GM19351 (cell line): ENCODE data around the gene CBLN3.
A peak's percentile ranks its signal among the peaks of the same experiment; 100 is the strongest.

Experiments
- ATAC-seq: cut with Tn5 transposase; IDR thresholded peaks from one replicate; pipeline ENCODE4 v1.9.1; 2021; ENCODE audit warnings: mild to moderate bottlenecking, moderate library complexity; ENCODE audit not compliant: unreplicated experiment

The CBLN3 gene

GRCh38 chr14:24439830-24440605 is 10.6 kb upstream of the CBLN3 start:
- ATAC-seq, result no peak

GRCh38 chr14:24439257-24439656 is 9.8 kb upstream of the CBLN3 start:
- no peak for ATAC-seq

DNA sequence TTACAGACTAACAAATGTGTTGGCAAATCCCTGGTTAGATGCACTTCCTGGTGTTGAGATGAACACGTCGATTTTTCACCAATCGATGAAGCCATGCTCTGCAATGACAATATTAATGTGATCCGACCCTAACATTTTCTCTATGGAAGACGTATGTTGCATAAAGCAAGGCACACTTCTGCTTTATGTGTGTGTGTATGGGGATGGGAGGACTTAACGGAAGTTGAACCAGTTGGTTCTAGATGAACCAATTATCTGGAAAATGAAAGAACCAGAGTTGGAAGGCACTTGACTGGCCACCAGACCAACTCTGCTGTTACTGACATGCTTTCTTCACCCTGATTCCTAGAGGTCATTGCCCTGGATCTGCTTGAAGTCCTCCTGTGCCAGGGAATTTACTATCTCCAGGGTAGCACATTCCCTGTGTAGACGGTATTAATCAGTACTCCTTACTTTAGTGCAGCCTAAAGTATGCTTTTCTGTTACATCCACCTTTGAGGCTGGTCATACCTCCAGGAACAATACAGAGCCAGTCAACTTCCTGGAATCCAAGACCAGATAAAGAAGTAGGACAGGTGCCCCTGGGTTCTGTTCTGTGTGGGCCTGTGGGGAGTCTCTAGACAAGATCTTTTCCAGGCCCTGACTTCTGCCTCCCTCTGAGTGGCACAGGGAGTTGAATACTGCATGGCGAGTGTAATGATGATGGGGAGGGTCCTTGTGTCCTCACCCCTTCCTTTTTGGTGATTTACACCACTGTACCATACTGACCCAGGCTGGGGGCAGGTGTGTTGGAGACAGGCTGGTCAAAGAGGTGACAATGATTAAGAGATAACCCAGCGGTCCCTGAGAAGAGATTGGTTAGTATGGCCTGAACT is 9.0 kb upstream of the CBLN3 start:
- ATAC-seq, result no peak

DNA sequence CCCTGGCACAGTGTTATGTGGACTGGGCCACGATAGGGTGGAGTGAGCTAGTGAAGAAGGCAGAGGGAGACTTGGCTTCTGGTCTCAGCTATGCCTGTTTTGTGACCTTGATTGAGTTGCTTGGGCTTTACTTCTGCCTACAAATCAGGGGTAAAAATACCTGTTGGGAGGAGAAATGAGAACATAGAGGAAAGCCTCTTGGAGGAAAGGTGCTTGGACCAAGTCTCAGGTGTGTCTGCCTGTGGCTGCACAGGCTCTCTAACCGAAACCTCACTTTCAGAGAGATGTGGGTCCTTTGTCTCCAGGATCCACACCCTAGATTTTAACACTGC is 8.2 kb upstream of the CBLN3 start:
- ATAC-seq, result no peak

GRCh38 chr14:24437020-24437735 is 7.7 kb upstream of the CBLN3 start:
- ATAC-seq, result no peak

GRCh38 chr14:24436355-24437019 is 7.0 kb upstream of the CBLN3 start:
- peak; percentile 47 for ATAC-seq

DNA sequence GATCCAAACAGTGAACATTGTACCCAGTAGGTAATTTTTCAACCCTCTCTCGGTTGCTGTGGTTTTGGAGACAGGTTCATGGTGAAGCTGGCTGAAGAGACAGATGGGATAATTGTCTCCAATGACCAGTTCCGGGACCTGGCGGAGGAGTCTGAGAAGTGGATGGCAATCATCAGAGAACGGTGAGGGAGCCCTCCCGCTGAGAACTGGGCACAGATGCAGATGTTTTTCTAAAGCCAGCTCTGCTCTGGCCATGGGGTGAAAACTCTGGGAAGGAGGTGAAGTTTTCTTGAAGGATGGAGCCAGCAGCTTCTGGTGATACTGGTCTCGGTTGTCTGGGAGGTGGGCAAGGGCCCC is 6.5 kb upstream of the CBLN3 start:
- no peak for ATAC-seq

DNA sequence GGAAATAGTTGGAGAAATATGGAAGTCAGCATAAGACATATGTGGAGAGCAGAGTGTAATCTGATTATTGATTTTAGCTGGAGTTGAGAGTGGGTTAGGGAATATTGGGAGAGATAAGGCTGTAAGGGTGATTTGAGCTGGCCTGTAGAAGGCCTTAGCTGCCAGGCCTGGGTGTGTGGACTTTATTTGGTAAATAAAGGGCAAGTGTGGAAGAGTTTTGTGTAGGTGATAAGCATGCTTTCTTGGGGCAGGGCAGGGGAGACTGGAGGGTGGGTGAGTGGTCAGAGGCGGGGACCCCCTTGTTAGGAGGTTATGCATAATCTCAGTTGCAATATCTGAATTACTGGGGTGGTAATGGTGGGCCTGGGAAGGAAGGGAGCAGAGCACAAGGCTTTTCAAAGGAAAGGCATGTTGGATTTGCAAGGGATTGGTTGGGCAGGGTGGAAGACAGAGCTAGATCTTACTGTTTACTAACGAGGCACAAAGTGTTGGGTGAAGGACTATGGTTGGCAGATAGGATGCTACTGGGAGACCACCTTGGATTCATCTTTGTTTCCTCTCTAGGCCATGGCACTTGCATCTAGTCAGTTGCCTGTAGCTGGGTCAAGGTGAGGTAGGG is 5.8 kb upstream of the CBLN3 start:
- no peak for ATAC-seq

DNA sequence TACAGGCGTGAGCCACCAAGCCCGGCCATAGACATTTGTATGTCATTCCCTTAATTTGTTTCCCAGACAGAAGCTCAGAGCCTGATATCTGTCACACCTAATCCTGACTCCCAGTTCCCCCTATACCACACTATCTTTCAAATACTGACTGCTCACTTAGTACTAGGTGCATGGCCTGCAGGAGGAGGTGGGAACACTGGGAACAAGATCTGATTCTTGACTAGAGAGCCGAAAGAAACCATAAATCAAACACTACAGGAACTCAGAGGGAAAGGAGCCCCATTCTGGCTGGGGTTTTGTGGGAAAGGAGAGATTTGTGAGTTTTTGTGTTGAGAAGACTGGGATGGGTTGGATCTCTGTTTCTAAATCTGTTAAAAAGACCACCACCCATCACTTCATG is 5.2 kb upstream of the CBLN3 start:
- ATAC-seq, result no peak

GRCh38 chr14:24434036-24434435 is 4.6 kb upstream of the CBLN3 start:
- no peak for ATAC-seq

GRCh38 chr14:24432259-24433131 is 3.0 kb upstream of the CBLN3 start:
- no peak for ATAC-seq

DNA sequence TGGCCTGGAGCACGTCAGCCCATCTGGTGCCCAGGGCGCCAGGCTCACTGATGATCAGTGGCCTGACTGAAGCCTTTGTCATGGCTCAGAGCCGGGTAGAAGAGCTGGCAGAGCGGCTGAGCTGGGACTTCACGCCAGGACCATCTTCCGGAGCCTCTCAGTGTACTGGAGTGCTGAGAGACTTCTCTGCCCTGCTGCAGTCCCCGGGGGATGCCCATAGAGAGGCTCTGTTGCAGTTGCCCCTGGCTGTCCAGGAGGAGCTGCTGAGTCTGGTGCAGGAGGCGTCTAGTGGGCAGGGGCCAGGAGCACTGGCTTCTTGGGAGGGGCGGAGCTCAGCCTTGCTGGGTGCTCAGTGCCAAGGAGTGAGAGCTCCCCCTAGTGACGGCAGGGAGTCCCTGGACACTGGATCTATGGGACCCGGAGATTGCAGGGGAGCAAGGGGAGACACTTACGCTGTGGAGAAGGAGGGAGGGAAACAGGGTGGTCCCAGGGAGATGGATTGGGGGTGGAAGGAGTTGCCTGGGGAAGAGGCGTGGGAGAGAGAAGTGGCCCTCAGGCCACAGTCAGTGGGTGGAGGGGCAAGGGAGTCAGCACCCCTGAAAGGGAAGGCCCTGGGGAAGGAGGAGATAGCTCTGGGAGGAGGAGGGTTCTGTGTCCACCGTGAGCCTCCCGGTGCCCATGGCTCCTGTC is 2.2 kb upstream of the CBLN3 start:
- peak; percentile 58 for ATAC-seq

DNA sequence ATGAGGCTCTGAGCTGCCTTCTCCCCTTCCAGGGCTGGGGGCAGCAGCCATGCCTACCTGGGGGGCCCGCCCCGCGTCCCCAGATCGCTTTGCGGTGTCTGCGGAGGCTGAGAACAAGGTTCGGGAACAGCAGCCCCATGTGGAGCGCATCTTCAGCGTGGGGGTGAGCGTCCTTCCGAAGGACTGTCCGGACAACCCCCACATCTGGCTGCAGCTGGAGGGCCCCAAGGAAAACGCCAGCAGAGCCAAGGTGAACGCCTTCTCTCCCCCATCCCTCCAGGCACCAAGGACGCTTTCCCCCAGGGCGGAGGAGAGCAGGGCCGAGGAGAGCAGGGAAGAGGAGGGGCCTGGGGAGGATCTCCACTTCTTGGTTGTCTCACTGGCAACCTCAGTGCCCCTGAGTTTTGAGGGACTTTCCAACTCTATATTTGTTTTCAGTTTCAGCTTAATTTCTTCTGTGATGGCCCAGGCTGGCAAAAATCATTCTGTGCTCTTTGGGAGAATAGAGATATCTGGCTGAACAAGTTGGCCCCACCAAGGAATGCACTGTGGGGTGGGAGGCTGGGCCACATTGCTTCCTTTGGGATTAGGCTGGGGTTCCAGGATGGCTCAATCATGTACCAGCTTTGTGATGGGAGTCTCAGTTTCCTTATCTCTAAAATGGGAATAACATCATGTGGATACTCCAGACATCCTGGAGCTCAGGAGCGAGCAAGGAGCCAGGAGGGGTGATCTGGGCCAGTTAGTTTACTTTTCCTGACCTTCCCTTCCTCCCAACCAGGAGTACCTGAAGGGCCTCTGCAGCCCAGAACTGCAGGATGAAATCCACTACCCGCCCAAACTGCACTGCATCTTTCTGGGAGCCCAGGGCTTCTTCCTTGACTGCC is 1.5 kb upstream of the CBLN3 start:
- peak; percentile 34 for ATAC-seq

DNA sequence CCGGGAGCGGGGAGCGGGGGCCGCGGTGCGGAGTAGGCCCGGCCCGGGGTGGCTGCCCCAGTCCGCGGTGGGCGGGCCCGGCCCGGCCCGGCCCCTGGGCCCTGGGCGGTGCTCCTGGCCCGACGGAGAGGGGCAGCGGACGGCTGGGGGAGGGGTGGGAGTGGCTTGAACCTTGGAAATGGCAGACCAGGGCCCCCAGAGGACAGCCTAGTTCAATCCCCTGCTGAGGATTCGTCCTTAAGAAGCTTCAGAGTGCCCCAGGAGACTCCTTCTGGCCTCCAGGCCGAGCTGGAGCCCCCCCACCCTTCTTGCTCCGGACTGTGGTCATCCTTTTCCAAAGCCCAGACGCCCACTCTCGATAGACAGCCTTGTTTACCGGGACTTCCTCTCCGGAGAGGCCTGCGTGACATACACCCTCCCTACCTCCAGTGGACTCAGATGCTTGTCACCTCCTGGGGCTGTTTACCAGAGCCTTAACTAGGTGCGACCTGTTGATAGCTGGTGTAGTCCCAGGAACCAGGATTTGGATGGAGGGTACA is 744 bp upstream of the CBLN3 start:
- peak; percentile 51 for ATAC-seq

- ATAC-seq, result no peak
These were observed 657 bp downstream of the CBLN3 start for GRCh38 chr14:24428628-24429394.

- ATAC-seq, result no peak
These were observed 1.6 kb downstream of the CBLN3 start for GRCh38 chr14:24427537-24428508.
